SK-N-SH (cell line): ENCODE data around the gene TBX15. TPM values are rescaled to one million over a fixed set of nuclear protein-coding genes. Genes with fewer than 3 reads are reported as not detected.

Experiments used
- CTCF ChIA-PET: fragments of 300-600, 350-600 bp; formaldehyde crosslinking; extraction: SDS; loops from one replicate; lab custom pipeline; 2021; lab: Yijun Ruan, JAX
- POLR2A ChIA-PET: fragments of 350-600 bp; sonication (Branson Sonifier 250); formaldehyde crosslinking; extraction: SDS; loops from one replicate; lab custom pipeline; 2020; ENCODE audit warnings: antibody characterized with exemption, inconsistent platforms; lab: Yijun Ruan, JAX
- DNase-seq: peaks from one replicate; pipeline ENCODE4 v3.0.0; 2012
- H2AFZ ChIP-seq: fragments of 200-600 bp; sonication (generic); 2 replicates; pipeline ENCODE4 v1.8.1; 2016; ENCODE audit warnings: antibody characterized with exemption, mild to moderate bottlenecking, low read depth
- H3F3A ChIP-seq: fragments of 200-600 bp; sonication (generic); replicated peaks from 2 replicates; pipeline ENCODE3; 2016; ENCODE audit warnings: antibody characterized with exemption, mild to moderate bottlenecking; ENCODE audit not compliant: insufficient read depth
- H3K27ac ChIP-seq, 2 experiments: fragments of 200-500 bp in 1 of 2; fragments of 200-600 bp in 1 of 2; sonication (Bioruptor generic) in 1 of 2; sonication (generic), shearing (Covaris generic) in 1 of 2; 2 replicates each; pipeline versions ENCODE4 v1.5.1 to v1.6.1; 2014 to 2016; ENCODE audit warnings: low read depth in 2 of 2, inconsistent platforms in 1 of 2, low read length in 1 of 2, mild to moderate bottlenecking in 1 of 2, mixed read lengths in 1 of 2
- H3K27me3 ChIP-seq: fragments of 200-600 bp; sonication (generic), shearing (Covaris generic); 2 replicates; pipeline ENCODE4 v1.6.1; 2016; ENCODE audit warnings: mixed run types; ENCODE audit not compliant: insufficient read depth
- H3K36me3 ChIP-seq, 2 experiments: fragments of 200-500 bp in 1 of 2; fragments of 200-600 bp in 1 of 2; sonication (Bioruptor generic) in 1 of 2; sonication (generic) in 1 of 2; replicated peaks in 1 of 2; 2 replicates each; pipeline versions ENCODE3 to v1.5.1; 2014 to 2016; ENCODE audit warnings: low read length in 1 of 2, mild to moderate bottlenecking in 1 of 2; ENCODE audit not compliant: insufficient read depth in 2 of 2, control insufficient read depth in 1 of 2
- H3K4me1 ChIP-seq, 2 experiments: fragments of 200-500 bp in 1 of 2; fragments of 200-600 bp in 1 of 2; sonication (Bioruptor generic) in 1 of 2; sonication (generic), shearing (Covaris generic) in 1 of 2; 2 replicates each; pipeline versions ENCODE4 v1.5.1 to v1.6.1; 2014 to 2016; ENCODE audit warnings: low read depth in 1 of 2, low read length in 1 of 2, mixed run types in 1 of 2; ENCODE audit not compliant: insufficient read depth in 2 of 2, control insufficient read depth in 1 of 2
- H3K4me2 ChIP-seq: fragments of 200-600 bp; sonication (generic), shearing (Covaris generic); 2 replicates; pipeline ENCODE4 v1.6.1; 2017; ENCODE audit warnings: mixed run types
- H3K4me3 ChIP-seq, 2 experiments: fragments of 200-500 bp in 1 of 2; fragments of 200-600 bp in 1 of 2; sonication (Bioruptor generic) in 1 of 2; sonication (generic), shearing (Covaris generic) in 1 of 2; 2 replicates each; pipeline versions ENCODE4 v1.5.1 to v1.8.1; 2014 to 2016; ENCODE audit warnings: low read depth in 2 of 2, inconsistent platforms in 1 of 2, low read length in 1 of 2, mild to moderate bottlenecking in 1 of 2, mixed read lengths in 1 of 2, moderate library complexity in 1 of 2
- H3K79me2 ChIP-seq: fragments of 200-600 bp; sonication (generic); 2 replicates; pipeline ENCODE4 v1.8.1; 2017; ENCODE audit warnings: mild to moderate bottlenecking; ENCODE audit not compliant: insufficient read depth
- H3K9ac ChIP-seq: fragments of 200-600 bp; sonication (generic); 2 replicates; pipeline ENCODE4 v1.6.1; 2017; ENCODE audit warnings: mixed run types
- H3K9me2 ChIP-seq: fragments of 200-600 bp; sonication (generic); 2 replicates; pipeline ENCODE4 v1.6.1; 2017; ENCODE audit warnings: mixed run types
- H3K9me3 ChIP-seq: fragments of 200-600 bp; sonication (generic); 2 replicates; pipeline ENCODE4 v1.6.1; 2017; ENCODE audit warnings: mixed run types, mild to moderate bottlenecking, moderate library complexity
- H4K20me1 ChIP-seq: fragments of 200-600 bp; sonication (generic); 2 replicates; pipeline ENCODE4 v1.6.1; 2017; ENCODE audit warnings: mild to moderate bottlenecking, mixed run types; ENCODE audit not compliant: insufficient read depth
- ELF1 ChIP-seq: IDR thresholded peaks from 2 replicates; pipeline ENCODE4 v1.4.0; 2012
- EP300 ChIP-seq, 2 experiments: IDR thresholded peaks; 2 replicates each; pipeline versions ENCODE4 v1.4.0 to v1.6.1; 2012; ENCODE audit warnings: borderline replicate concordance in 1 of 2, low read depth in 1 of 2, low read length in 1 of 2
- EZH2phosphoT487 ChIP-seq: fragments of 200-600 bp; sonication (generic); IDR thresholded peaks from 2 replicates; pipeline ENCODE4 v1.6.1; 2017; ENCODE audit warnings: low read depth, mixed run types, mild to moderate bottlenecking, antibody characterized with exemption, moderate library complexity, borderline replicate concordance
- GABPA ChIP-seq: IDR thresholded peaks from 2 replicates; pipeline ENCODE4 v1.4.0; 2012; ENCODE audit warnings: low read depth, mild to moderate bottlenecking
- JUND ChIP-seq: IDR thresholded peaks from 2 replicates; pipeline ENCODE4 v1.4.0; 2012
- MXI1 ChIP-seq: IDR thresholded peaks from 2 replicates; pipeline ENCODE4 v1.6.1; 2012; ENCODE audit warnings: mild to moderate bottlenecking, low read depth, low read length, improper control_type of control experiment
- NFIC ChIP-seq: IDR thresholded peaks from 2 replicates; pipeline ENCODE4 v1.4.0; 2012; ENCODE audit warnings: borderline replicate concordance
- POLR2AphosphoS5 ChIP-seq: IDR thresholded peaks from 2 replicates; pipeline ENCODE4 v1.6.1; 2012; ENCODE audit warnings: low read depth, low read length
- RFX5 ChIP-seq: IDR thresholded peaks from 2 replicates; pipeline ENCODE4 v1.6.1; 2012; ENCODE audit warnings: mild to moderate bottlenecking, improper control_type of control experiment, low read length
- RXRA ChIP-seq: IDR thresholded peaks from 2 replicates; pipeline ENCODE4 v1.4.0; 2012; ENCODE audit warnings: low read depth, mild to moderate bottlenecking, borderline replicate concordance
- SIN3A ChIP-seq: IDR thresholded peaks from 2 replicates; pipeline ENCODE4 v1.6.1; 2012; ENCODE audit warnings: low read depth, mild to moderate bottlenecking, low read length, moderate library complexity, borderline replicate concordance
- SMC3 ChIP-seq: IDR thresholded peaks from 2 replicates; pipeline ENCODE4 v1.6.1; 2012; ENCODE audit warnings: low read depth, low read length, improper control_type of control experiment
- TAF1 ChIP-seq: IDR thresholded peaks from 2 replicates; pipeline ENCODE4 v1.6.1; 2012; ENCODE audit warnings: low read depth, mild to moderate bottlenecking, low read length, moderate library complexity, borderline replicate concordance
- TCF12 ChIP-seq: IDR thresholded peaks from 2 replicates; pipeline ENCODE4 v1.4.0; 2012
- TEAD4 ChIP-seq: IDR thresholded peaks from 2 replicates; pipeline ENCODE4 v1.4.0; 2012; ENCODE audit warnings: mild to moderate bottlenecking, borderline replicate concordance; ENCODE audit not compliant: insufficient read depth
- WGBS: methylation state at CpG from one replicate; pipeline ENCODE4 v1.1.6; 2017; ENCODE audit warnings: low lambda C conversion rate; 5-methylcytosine and 5-hydroxymethylcytosine counted together
- polyA plus RNA-seq, 3 experiments: library from polyadenylated mRNA; depleted of rRNA; stranded (reverse); fragments of >200 nt; gene quantifications; 2 replicates each; pipeline ENCODE4 v1.2.3, GENCODE V29; 2012
- TF ChIP-seq, protein P1 (sequence below): fragments of 150-350 bp; IDR thresholded peaks from 2 replicates; pipeline ENCODE4 v1.6.1; 2016; ENCODE audit warnings: mild to moderate bottlenecking, low read depth, low read length
- TF ChIP-seq, protein P2 (sequence below): IDR thresholded peaks from 2 replicates; pipeline ENCODE4 v1.4.0; 2012; ENCODE audit warnings: low read depth, borderline replicate concordance
- TF ChIP-seq, protein P3 (sequence below): fragments of 150-350 bp; IDR thresholded peaks from 2 replicates; pipeline ENCODE4 v1.6.1; 2017; ENCODE audit warnings: antibody characterized with exemption, low read length, low read depth, borderline replicate concordance
- TF ChIP-seq, protein P4 (sequence below): fragments of 200-600 bp; sonication (generic); IDR thresholded peaks from 2 replicates; pipeline ENCODE4 v1.6.1; 2017; ENCODE audit warnings: antibody characterized with exemption, mild to moderate bottlenecking, moderate library complexity
- TF ChIP-seq, protein P5 (sequence below): IDR thresholded peaks from 2 replicates; pipeline ENCODE4 v1.4.0; 2012; ENCODE audit warnings: low read depth, borderline replicate concordance
- TF ChIP-seq, protein P6 (sequence below): IDR thresholded peaks from 2 replicates; pipeline ENCODE4 v1.4.0; 2012; ENCODE audit warnings: low read depth

The TBX15 gene
- polyA plus RNA-seq, 1 of the 3 experiments (the other 2 are of a cell fraction) = 0.02 TPM

DNA sequence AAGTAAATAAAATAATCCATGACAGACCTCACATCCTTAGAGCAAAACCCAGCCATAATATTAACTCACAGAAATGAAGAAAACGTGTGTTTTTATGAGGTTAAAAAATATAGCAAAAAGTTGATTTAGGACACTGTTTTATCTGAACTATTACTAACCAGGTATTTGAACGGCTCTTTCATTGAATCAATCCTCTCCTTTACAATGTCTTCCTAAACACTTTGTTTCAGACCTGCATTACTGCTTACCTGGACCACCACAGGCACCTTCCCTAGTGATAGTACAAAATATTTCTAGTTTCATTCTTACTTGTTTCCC, 25.0 kb downstream of the TBX15 start:
- Histone ChIP-seq H3K4me2 (no peak overlapping the region), H2AFZ (no peak overlapping the region)
- POLR2A ChIA-PET = no interaction called here

DNA sequence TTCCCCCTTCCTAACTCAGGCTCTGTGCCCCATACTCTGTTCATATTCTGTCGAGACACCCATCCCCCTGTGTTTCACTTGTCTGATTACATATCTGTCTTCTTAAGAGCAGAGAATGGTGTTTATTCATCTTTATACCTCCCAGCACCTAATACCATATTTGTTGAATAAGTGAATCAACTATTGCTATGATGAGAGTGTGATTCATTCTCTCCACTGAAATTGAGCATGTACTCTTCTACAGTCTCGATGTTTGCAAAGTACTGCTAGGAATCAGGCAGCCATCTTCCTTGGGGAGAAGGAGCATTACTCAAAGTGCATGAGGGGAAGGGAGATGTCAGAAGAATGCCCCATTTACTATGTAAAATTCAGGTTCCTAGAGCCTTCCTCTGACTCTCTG, 27.0 kb downstream of the TBX15 start:
- no peak overlapping the region for H3K4me2 ChIP-seq
- no peaks in the 10 kb centered on the region for H3F3A ChIP-seq
- no peaks in the 10 kb centered on the region; the same call in 1 of the 2 replicates for H3K27me3 ChIP-seq
- no peak overlapping the region for H3K9ac ChIP-seq
- H3K4me3 ChIP-seq = no peak overlapping the region
- no peak overlapping the region for H3K27ac ChIP-seq
- POLR2A ChIA-PET = no interaction called here
- CTCF ChIA-PET = no interaction called here
- no peak for DNase-seq
- no peaks in the 10 kb centered on the region for H3K4me1 ChIP-seq
- TF ChIP-seq ELF1 (no peak), NFIC (no peak), GABPA (no peak), TCF12 (no peak), MXI1 (no peak), RXRA (no peak), TEAD4 (no peak), EZH2phosphoT487 (no peak), RFX5 (no peak), POLR2AphosphoS5 (no peak), TAF1 (no peak), JUND (no peak)
- TF ChIP-seq, protein P1, sequence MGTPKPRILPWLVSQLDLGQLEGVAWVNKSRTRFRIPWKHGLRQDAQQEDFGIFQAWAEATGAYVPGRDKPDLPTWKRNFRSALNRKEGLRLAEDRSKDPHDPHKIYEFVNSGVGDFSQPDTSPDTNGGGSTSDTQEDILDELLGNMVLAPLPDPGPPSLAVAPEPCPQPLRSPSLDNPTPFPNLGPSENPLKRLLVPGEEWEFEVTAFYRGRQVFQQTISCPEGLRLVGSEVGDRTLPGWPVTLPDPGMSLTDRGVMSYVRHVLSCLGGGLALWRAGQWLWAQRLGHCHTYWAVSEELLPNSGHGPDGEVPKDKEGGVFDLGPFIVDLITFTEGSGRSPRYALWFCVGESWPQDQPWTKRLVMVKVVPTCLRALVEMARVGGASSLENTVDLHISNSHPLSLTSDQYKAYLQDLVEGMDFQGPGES = no peak
- TF ChIP-seq, protein P2, sequence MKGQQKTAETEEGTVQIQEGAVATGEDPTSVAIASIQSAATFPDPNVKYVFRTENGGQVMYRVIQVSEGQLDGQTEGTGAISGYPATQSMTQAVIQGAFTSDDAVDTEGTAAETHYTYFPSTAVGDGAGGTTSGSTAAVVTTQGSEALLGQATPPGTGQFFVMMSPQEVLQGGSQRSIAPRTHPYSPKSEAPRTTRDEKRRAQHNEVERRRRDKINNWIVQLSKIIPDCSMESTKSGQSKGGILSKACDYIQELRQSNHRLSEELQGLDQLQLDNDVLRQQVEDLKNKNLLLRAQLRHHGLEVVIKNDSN = no peak
- TF ChIP-seq, protein P3, sequence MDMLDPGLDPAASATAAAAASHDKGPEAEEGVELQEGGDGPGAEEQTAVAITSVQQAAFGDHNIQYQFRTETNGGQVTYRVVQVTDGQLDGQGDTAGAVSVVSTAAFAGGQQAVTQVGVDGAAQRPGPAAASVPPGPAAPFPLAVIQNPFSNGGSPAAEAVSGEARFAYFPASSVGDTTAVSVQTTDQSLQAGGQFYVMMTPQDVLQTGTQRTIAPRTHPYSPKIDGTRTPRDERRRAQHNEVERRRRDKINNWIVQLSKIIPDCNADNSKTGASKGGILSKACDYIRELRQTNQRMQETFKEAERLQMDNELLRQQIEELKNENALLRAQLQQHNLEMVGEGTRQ = no peak
- TF ChIP-seq, protein P4, sequence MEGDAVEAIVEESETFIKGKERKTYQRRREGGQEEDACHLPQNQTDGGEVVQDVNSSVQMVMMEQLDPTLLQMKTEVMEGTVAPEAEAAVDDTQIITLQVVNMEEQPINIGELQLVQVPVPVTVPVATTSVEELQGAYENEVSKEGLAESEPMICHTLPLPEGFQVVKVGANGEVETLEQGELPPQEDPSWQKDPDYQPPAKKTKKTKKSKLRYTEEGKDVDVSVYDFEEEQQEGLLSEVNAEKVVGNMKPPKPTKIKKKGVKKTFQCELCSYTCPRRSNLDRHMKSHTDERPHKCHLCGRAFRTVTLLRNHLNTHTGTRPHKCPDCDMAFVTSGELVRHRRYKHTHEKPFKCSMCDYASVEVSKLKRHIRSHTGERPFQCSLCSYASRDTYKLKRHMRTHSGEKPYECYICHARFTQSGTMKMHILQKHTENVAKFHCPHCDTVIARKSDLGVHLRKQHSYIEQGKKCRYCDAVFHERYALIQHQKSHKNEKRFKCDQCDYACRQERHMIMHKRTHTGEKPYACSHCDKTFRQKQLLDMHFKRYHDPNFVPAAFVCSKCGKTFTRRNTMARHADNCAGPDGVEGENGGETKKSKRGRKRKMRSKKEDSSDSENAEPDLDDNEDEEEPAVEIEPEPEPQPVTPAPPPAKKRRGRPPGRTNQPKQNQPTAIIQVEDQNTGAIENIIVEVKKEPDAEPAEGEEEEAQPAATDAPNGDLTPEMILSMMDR = no peak
- TF ChIP-seq, protein P5, sequence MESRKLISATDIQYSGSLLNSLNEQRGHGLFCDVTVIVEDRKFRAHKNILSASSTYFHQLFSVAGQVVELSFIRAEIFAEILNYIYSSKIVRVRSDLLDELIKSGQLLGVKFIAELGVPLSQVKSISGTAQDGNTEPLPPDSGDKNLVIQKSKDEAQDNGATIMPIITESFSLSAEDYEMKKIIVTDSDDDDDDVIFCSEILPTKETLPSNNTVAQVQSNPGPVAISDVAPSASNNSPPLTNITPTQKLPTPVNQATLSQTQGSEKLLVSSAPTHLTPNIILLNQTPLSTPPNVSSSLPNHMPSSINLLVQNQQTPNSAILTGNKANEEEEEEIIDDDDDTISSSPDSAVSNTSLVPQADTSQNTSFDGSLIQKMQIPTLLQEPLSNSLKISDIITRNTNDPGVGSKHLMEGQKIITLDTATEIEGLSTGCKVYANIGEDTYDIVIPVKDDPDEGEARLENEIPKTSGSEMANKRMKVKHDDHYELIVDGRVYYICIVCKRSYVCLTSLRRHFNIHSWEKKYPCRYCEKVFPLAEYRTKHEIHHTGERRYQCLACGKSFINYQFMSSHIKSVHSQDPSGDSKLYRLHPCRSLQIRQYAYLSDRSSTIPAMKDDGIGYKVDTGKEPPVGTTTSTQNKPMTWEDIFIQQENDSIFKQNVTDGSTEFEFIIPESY = no peak
- TF ChIP-seq, protein P6, sequence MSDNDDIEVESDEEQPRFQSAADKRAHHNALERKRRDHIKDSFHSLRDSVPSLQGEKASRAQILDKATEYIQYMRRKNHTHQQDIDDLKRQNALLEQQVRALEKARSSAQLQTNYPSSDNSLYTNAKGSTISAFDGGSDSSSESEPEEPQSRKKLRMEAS = no peak
- H2AFZ ChIP-seq = no peak overlapping the region
- H3K36me3 ChIP-seq = no peaks in the 10 kb centered on the region
- no peaks in the 10 kb centered on the region for H3K9me2 ChIP-seq
- no peaks in the 10 kb centered on the region for H3K79me2 ChIP-seq
- H3K9me3 ChIP-seq = no peaks in the 10 kb centered on the region
- H4K20me1 ChIP-seq = no peaks in the 10 kb centered on the region
- WGBS = 7% methylated on average over 2 of the region's 2 CpGs

More for the DNA sequence above, 25.0 kb downstream of the TBX15 start:
- H4K20me1 ChIP-seq = no peaks in the 10 kb centered on the region
- no peaks in the 10 kb centered on the region for H3F3A ChIP-seq
- WGBS = 4% methylated on average over 2 of the region's 2 CpGs
- H3K4me3 ChIP-seq = no peak overlapping the region
- H3K27ac ChIP-seq = no peak overlapping the region
- CTCF ChIA-PET = no interaction called here
- no peaks in the 10 kb centered on the region for H3K9me3 ChIP-seq
- TF ChIP-seq SMC3 (no peak), SIN3A (no peak), EP300 (IDR thresholded peaks at IDR 0.05; ENCODE audit: borderline replicate concordance in 1 of 2, low read depth in 1 of 2, low read length in 1 of 2) (no peak)
- no peaks in the 10 kb centered on the region for H3K4me1 ChIP-seq
- H3K9ac ChIP-seq = no peak overlapping the region
- H3K79me2 ChIP-seq = no peaks in the 10 kb centered on the region
- DNase-seq = no peak
- no peaks in the 10 kb centered on the region; the same call in 1 of the 2 replicates for H3K27me3 ChIP-seq
- H3K36me3 ChIP-seq = no peaks in the 10 kb centered on the region
- no peaks in the 10 kb centered on the region for H3K9me2 ChIP-seq
